Testis (tissue), 2 donors: ENCODE measurements around the gene PRSS1.

Experiments
- CTCF ChIP-seq, 3 experiments: fragments of 450-650 bp in 2 of 3; fragments of 200-600 bp in 1 of 3; sonication (generic) in 1 of 3; IDR thresholded peaks; one replicate each; pipeline ENCODE4 v1.5.1; 2016 to 2019; ENCODE audit warnings: antibody characterized with exemption in 3 of 3, mild to moderate bottlenecking in 2 of 3, moderate library complexity in 1 of 3
- POLR2A ChIP-seq: fragments of 450-650 bp; IDR thresholded peaks from one replicate; pipeline ENCODE4 v1.6.1; 2017; ENCODE audit warnings: antibody characterized with exemption, mild to moderate bottlenecking, moderate library complexity

GRCh38 chr7:142796501-142797390, 47.5 kb downstream of the PRSS1 start:
- TF ChIP-seq POLR2A: no peak
- TF ChIP-seq CTCF (IDR thresholded peaks at IDR 0.05): no peak
